Measurements from ENCODE around the gene DCLK1.
"Not testable (repeated sequence)": the region's sequence is repeated elsewhere in the genome, so short reads cannot be mapped to it uniquely, and the experiment has no call there.

The DCLK1 gene

GRCh38 chr13:36094478-36094877 lies 36.7 kb downstream of the DCLK1 start:
- TF ChIP-seq JUND (IDR thresholded peaks at IDR 0.05; ENCODE audit: low read depth) = no peak
- DNase-seq (ENCODE audit: low read depth in 1 of 2, low spot score in 1 of 2) = no peak
- in situ Hi-C loops (cut with HindIII; ENCODE audit: low pct_unique_long_range_greater_than_20kb, low sequenced_read_pairs) = no loop called here

GRCh38 chr13:36090592-36090991 lies 40.6 kb downstream of the DCLK1 start:
- no peak for DNase-seq (ENCODE audit: low read depth in 1 of 2, low spot score in 1 of 2)
- in situ Hi-C loops (cut with HindIII; ENCODE audit: low pct_unique_long_range_greater_than_20kb, low sequenced_read_pairs) = no loop called here
- TF ChIP-seq JUND (IDR thresholded peaks at IDR 0.05; ENCODE audit: low read depth) = no peak

- no peak for TF ChIP-seq JUND (IDR thresholded peaks at IDR 0.05; ENCODE audit: low read depth)
- in situ Hi-C loops (cut with HindIII; ENCODE audit: low pct_unique_long_range_greater_than_20kb, low sequenced_read_pairs) = no loop called here
- no peak for DNase-seq (ENCODE audit: low read depth in 1 of 2, low spot score in 1 of 2)
Observed at GRCh38 chr13:36089130-36089647, 42.0 kb downstream of the DCLK1 start.

GRCh38 chr13:36088463-36088862 lies 42.7 kb downstream of the DCLK1 start:
- no peak for TF ChIP-seq JUND (IDR thresholded peaks at IDR 0.05; ENCODE audit: low read depth)
- in situ Hi-C loops (cut with HindIII; ENCODE audit: low pct_unique_long_range_greater_than_20kb, low sequenced_read_pairs) = no loop called here
- DNase-seq (ENCODE audit: low read depth in 1 of 2, low spot score in 1 of 2) = no peak

- TF ChIP-seq JUND (IDR thresholded peaks at IDR 0.05; ENCODE audit: low read depth) = no peak
- DNase-seq (ENCODE audit: low read depth in 1 of 2, low spot score in 1 of 2) = no peak
- in situ Hi-C loops (cut with HindIII; ENCODE audit: low pct_unique_long_range_greater_than_20kb, low sequenced_read_pairs) = no loop called here
Observed at GRCh38 chr13:36088001-36088400, 43.2 kb downstream of the DCLK1 start.

- DNase-seq (ENCODE audit: low read depth in 1 of 2, low spot score in 1 of 2) = no peak
- no peak for TF ChIP-seq JUND (IDR thresholded peaks at IDR 0.05; ENCODE audit: low read depth)
- in situ Hi-C loops (cut with HindIII; ENCODE audit: low pct_unique_long_range_greater_than_20kb, low sequenced_read_pairs) = no loop called here
Observed at GRCh38 chr13:36086117-36086516, 45.1 kb downstream of the DCLK1 start.

- TF ChIP-seq JUND (IDR thresholded peaks at IDR 0.05; ENCODE audit: low read depth) = no peak
- in situ Hi-C loops (cut with HindIII; ENCODE audit: low pct_unique_long_range_greater_than_20kb, low sequenced_read_pairs) = no loop called here
- DNase-seq (ENCODE audit: low read depth in 1 of 2, low spot score in 1 of 2) = no peak
Observed at GRCh38 chr13:36084131-36084530, 47.1 kb downstream of the DCLK1 start.

GRCh38 chr13:36082806-36083205 lies 48.4 kb downstream of the DCLK1 start:
- TF ChIP-seq JUND (IDR thresholded peaks at IDR 0.05; ENCODE audit: low read depth) = no peak
- in situ Hi-C loops (cut with HindIII; ENCODE audit: low pct_unique_long_range_greater_than_20kb, low sequenced_read_pairs) = no loop called here
- DNase-seq (ENCODE audit: low read depth in 1 of 2, low spot score in 1 of 2) = no peak

- no peak for TF ChIP-seq JUND (IDR thresholded peaks at IDR 0.05; ENCODE audit: low read depth)
- no peak for DNase-seq (ENCODE audit: low read depth in 1 of 2, low spot score in 1 of 2)
- in situ Hi-C loops (cut with HindIII; ENCODE audit: low pct_unique_long_range_greater_than_20kb, low sequenced_read_pairs) = no loop called here
Observed at GRCh38 chr13:36082396-36082795, 48.8 kb downstream of the DCLK1 start.

GRCh38 chr13:36076211-36076610 lies 55.0 kb downstream of the DCLK1 start:
- in situ Hi-C loops (cut with HindIII; ENCODE audit: low pct_unique_long_range_greater_than_20kb, low sequenced_read_pairs) = no loop called here
- DNase-seq (ENCODE audit: low read depth in 1 of 2, low spot score in 1 of 2) = no peak
- TF ChIP-seq JUND (IDR thresholded peaks at IDR 0.05; ENCODE audit: low read depth) = no peak

- in situ Hi-C loops (cut with HindIII; ENCODE audit: low pct_unique_long_range_greater_than_20kb, low sequenced_read_pairs) = no loop called here
- TF ChIP-seq JUND (IDR thresholded peaks at IDR 0.05; ENCODE audit: low read depth) = no peak
- no peak for DNase-seq (ENCODE audit: low read depth in 1 of 2, low spot score in 1 of 2)
Observed at GRCh38 chr13:36074659-36075058, 56.5 kb downstream of the DCLK1 start.

- no peak for TF ChIP-seq JUND (IDR thresholded peaks at IDR 0.05; ENCODE audit: low read depth)
- DNase-seq (ENCODE audit: low read depth in 1 of 2, low spot score in 1 of 2) = no peak
- in situ Hi-C loops (cut with HindIII; ENCODE audit: low pct_unique_long_range_greater_than_20kb, low sequenced_read_pairs) = no loop called here
Observed at GRCh38 chr13:36072152-36072935, 58.8 kb downstream of the DCLK1 start.

- in situ Hi-C loops (cut with HindIII; ENCODE audit: low pct_unique_long_range_greater_than_20kb, low sequenced_read_pairs); DNase-seq (ENCODE audit: low read depth in 1 of 2, low spot score in 1 of 2): not testable (repeated sequence)
Observed at GRCh38 chr13:36070504-36071192, 60.5 kb downstream of the DCLK1 start.
